Endothelial cell of umbilical vein (primary cell): ENCODE results near the gene ZFPM1. TPM values are rescaled to one million over a fixed set of nuclear protein-coding genes. Genes with fewer than 3 reads are reported as not detected.

ENCODE experiments used
- BruUV-seq: library from RNA; stranded (reverse); fragments of 400-500 nt; replicated peaks from 2 replicates; lab custom pipeline; 2021; lab: Mats Ljungman, UMichigan
- CTCF ChIA-PET: fragments of 300-600, 350-600 bp; sonication (Branson Sonifier 250); formaldehyde crosslinking; loops from one replicate; lab custom pipeline; 2021; ENCODE audit warnings: antibody characterized with exemption, inconsistent platforms; lab: Charles Lee
- POLR2A ChIA-PET: fragments of 300-600, 350-600 bp; sonication (Branson Sonifier 250); formaldehyde crosslinking; loops from one replicate; lab custom pipeline; 2021; ENCODE audit warnings: antibody characterized with exemption, inconsistent platforms; lab: Charles Lee
- DNase-seq: peaks from one replicate; pipeline ENCODE4 v3.0.0-alpha.2; 2011; ENCODE audit warnings: low read depth, low spot score
- FAIRE-seq: peaks from 2 replicates; lab custom pipeline; 2011; peaks lifted over from hg19 to GRCh38; lab: Jason Lieb, UNC
- H2AFZ ChIP-seq: 2 replicates; pipeline ENCODE4 v1.6.0; 2012; ENCODE audit warnings: low read depth, low read length, control low read depth, inconsistent platforms
- H3K27ac ChIP-seq: 2 replicates; pipeline ENCODE4 v1.5.1; 2011; ENCODE audit warnings: low read depth, mild to moderate bottlenecking, control low read depth, low read length, moderate library complexity; ENCODE audit not compliant: insufficient read depth
- H3K27me3 ChIP-seq, 2 experiments: 2 replicates each; pipeline versions ENCODE4 v1.6.0 to v1.6.1; 2011; ENCODE audit warnings: low read length in 2 of 2, mixed read lengths in 1 of 2; ENCODE audit not compliant: control insufficient read depth in 2 of 2, insufficient read depth in 2 of 2
- H3K36me3 ChIP-seq, 2 experiments: 2 replicates in 1 of 2; 3 replicates in 1 of 2; pipeline ENCODE4 v1.5.1; 2011; ENCODE audit warnings: low read length in 2 of 2, mild to moderate bottlenecking in 1 of 2, moderate library complexity in 1 of 2; ENCODE audit not compliant: control insufficient read depth in 2 of 2, insufficient read depth in 2 of 2; ENCODE audit errors: extremely low read depth in 1 of 2
- H3K4me1 ChIP-seq: 3 replicates; pipeline ENCODE4 v1.5.1; 2011; ENCODE audit warnings: mild to moderate bottlenecking, low read length; ENCODE audit not compliant: control insufficient read depth, insufficient read depth; ENCODE audit errors: extremely low read depth
- H3K4me2 ChIP-seq: 2 replicates; pipeline ENCODE4 v1.6.1; 2011; ENCODE audit warnings: low read length, control low read depth, mixed read lengths; ENCODE audit not compliant: insufficient read depth
- H3K4me3 ChIP-seq, 3 experiments: fragments of 200-600 bp in 1 of 3; sonication (generic), shearing (Covaris generic) in 1 of 3; replicated peaks in 1 of 3; 2 replicates each; pipeline ENCODE4 v1.5.1; 2011 to 2016; ENCODE audit warnings: control low read depth in 3 of 3, low read length in 3 of 3, mild to moderate bottlenecking in 2 of 3, inconsistent platforms in 1 of 3, low read depth in 1 of 3, moderate library complexity in 1 of 3; ENCODE audit not compliant: insufficient read depth in 1 of 3
- H3K79me2 ChIP-seq: 2 replicates; pipeline ENCODE4 v1.6.0; 2012; ENCODE audit warnings: low read length, inconsistent platforms; ENCODE audit not compliant: control insufficient read depth, insufficient read depth
- H3K9ac ChIP-seq: replicated peaks from 2 replicates; pipeline ENCODE3; 2011; ENCODE audit warnings: low read length, control low read depth; ENCODE audit not compliant: insufficient read depth; ENCODE audit errors: extremely low read depth
- H3K9me1 ChIP-seq: replicated peaks from 3 replicates; pipeline ENCODE4 v1.6.0; 2011; ENCODE audit warnings: mild to moderate bottlenecking, low read length; ENCODE audit not compliant: control insufficient read depth, insufficient read depth; ENCODE audit errors: extremely low read depth
- H3K9me3 ChIP-seq: replicated peaks from 2 replicates; pipeline ENCODE4 v1.5.1; 2012; ENCODE audit warnings: low read length, inconsistent platforms; ENCODE audit not compliant: control insufficient read depth, insufficient read depth
- H4K20me1 ChIP-seq: replicated peaks from 2 replicates; pipeline ENCODE3; 2011; ENCODE audit warnings: mild to moderate bottlenecking, low read length; ENCODE audit not compliant: control insufficient read depth, insufficient read depth; ENCODE audit errors: extremely low read depth
- EZH2 ChIP-seq: IDR thresholded peaks from 2 replicates; pipeline ENCODE4 v1.6.1; 2012; ENCODE audit warnings: borderline replicate concordance, low read depth, mild to moderate bottlenecking, moderate library complexity, low read length, inconsistent platforms; ENCODE audit not compliant: severe bottlenecking
- FOS ChIP-seq: IDR thresholded peaks from 2 replicates; pipeline ENCODE4 v1.6.1; 2011; ENCODE audit warnings: mild to moderate bottlenecking, low read length, moderate library complexity, borderline replicate concordance; ENCODE audit not compliant: insufficient read depth
- GATA2 ChIP-seq: IDR thresholded peaks from 2 replicates; pipeline ENCODE4 v1.7.0; 2011; ENCODE audit warnings: low read depth, mild to moderate bottlenecking, moderate library complexity, mixed read lengths, low read length; ENCODE audit not compliant: insufficient read length, insufficient read depth
- JUN ChIP-seq: IDR thresholded peaks from 2 replicates; pipeline ENCODE4 v1.6.1; 2011; ENCODE audit warnings: borderline replicate concordance, low read depth; ENCODE audit not compliant: insufficient read length, insufficient read depth
- MYC ChIP-seq: IDR thresholded peaks from one replicate; pipeline ENCODE4 v1.6.1; 2011; ENCODE audit warnings: mild to moderate bottlenecking, low read depth, low read length
- POLR2A ChIP-seq: IDR thresholded peaks from 2 replicates; pipeline ENCODE4 v1.6.1; 2012; ENCODE audit warnings: low read depth, mild to moderate bottlenecking, control low read depth, low read length
- POLR2AphosphoS5 ChIP-seq: IDR thresholded peaks from 2 replicates; pipeline ENCODE4 v1.6.1; 2012; ENCODE audit warnings: low read depth, mild to moderate bottlenecking, control low read depth, low read length, moderate library complexity; ENCODE audit not compliant: insufficient read depth
- dilution Hi-C: fragments of 300-500 bp; cut with MboI; formaldehyde crosslinking; loops from one replicate; pipeline ENCODE4 v1.15.0; 2019; ENCODE audit warnings: low sequenced_read_pairs; ENCODE audit not compliant: extremely low pct_ligation_motif_present
- intact Hi-C: fragments of 100-400 bp; cut with micrococcal nuclease; formaldehyde crosslinking; loops from one replicate; pipeline ENCODE4 v1.10.0; 2022
- polyA plus RNA-seq, 4 experiments: library from polyadenylated mRNA; depleted of rRNA in 3 of 4; stranded (reverse) in 3 of 4; unstranded in 1 of 4; fragments of >200 nt; gene quantifications; 2 replicates each; pipeline versions ENCODE4 v1.2.1 to v1.2.3, GENCODE V29; 2011 to 2012; ENCODE audit warnings: missing spikeins in 1 of 4
- total RNA-seq: library from RNA; stranded (reverse); gene quantifications from 2 replicates; pipeline ENCODE4 v1.2.3, GENCODE V29; 2021
- TF ChIP-seq, protein P1 (sequence below), 2 donors: IDR thresholded peaks; 1 replicate in 1 of 2; 2 replicates in 1 of 2; pipeline ENCODE4 v1.5.1; 2011; ENCODE audit warnings: low read length in 2 of 2, mild to moderate bottlenecking in 2 of 2, moderate library complexity in 2 of 2, control low read depth in 1 of 2, inconsistent platforms in 1 of 2, low read depth in 1 of 2; ENCODE audit not compliant: insufficient read depth in 1 of 2; ENCODE audit errors: extremely low read depth in 1 of 2
- TF ChIP-seq, protein P2 (sequence below): IDR thresholded peaks from 2 replicates; pipeline ENCODE4 v1.6.1; 2011; ENCODE audit not compliant: insufficient read depth, insufficient read length

The ZFPM1 gene
- total and polyA plus RNA-seq, 2 donors (not counting 3 experiments of a cell fraction or from before 2014, with no cell fraction given): 0.37 to 7.5 TPM

DNA sequence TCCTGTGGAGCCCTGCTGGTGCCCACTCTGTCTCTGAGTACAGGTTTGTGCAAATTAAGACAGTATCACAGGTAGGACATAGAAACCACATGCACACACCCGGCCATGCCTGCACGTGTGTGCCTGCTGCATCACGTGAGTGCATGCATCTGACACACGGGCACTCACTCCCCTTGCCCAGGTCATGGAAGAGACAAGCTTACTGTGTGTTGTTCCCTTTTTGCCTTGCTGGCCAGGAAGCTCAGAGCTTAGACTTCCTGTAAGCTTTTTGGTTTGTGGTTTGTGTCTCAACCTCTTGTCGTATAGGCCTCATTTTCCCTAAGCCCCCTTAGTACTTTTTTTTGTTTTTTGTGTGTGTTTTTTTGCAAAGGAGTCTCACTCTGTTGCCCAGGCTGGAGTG, 45.3 kb upstream of the ZFPM1 start:
- FAIRE-seq: no peak
- Histone ChIP-seq H3K4me3 (no peak overlapping the region), H3K36me3 (no peaks in the 10 kb centered on the region), H3K79me2 (no peaks in the 10 kb centered on the region), H3K9me3 (no peaks in the 10 kb centered on the region), H3K4me1 (no peaks in the 10 kb centered on the region), H3K9ac (no peak overlapping the region), H3K27me3 (no peaks in the 10 kb centered on the region), H3K27ac (no peak overlapping the region), H3K9me1 (no peaks in the 10 kb centered on the region), H3K4me2 (no peak overlapping the region), H4K20me1 (no peaks in the 10 kb centered on the region), H2AFZ (no peak overlapping the region)
- BruUV-seq: no TSS peak
- dilution Hi-C loops (no loop called here), intact Hi-C loops (no loop called here)
- no peak for DNase-seq
- TF ChIP-seq, protein P1, sequence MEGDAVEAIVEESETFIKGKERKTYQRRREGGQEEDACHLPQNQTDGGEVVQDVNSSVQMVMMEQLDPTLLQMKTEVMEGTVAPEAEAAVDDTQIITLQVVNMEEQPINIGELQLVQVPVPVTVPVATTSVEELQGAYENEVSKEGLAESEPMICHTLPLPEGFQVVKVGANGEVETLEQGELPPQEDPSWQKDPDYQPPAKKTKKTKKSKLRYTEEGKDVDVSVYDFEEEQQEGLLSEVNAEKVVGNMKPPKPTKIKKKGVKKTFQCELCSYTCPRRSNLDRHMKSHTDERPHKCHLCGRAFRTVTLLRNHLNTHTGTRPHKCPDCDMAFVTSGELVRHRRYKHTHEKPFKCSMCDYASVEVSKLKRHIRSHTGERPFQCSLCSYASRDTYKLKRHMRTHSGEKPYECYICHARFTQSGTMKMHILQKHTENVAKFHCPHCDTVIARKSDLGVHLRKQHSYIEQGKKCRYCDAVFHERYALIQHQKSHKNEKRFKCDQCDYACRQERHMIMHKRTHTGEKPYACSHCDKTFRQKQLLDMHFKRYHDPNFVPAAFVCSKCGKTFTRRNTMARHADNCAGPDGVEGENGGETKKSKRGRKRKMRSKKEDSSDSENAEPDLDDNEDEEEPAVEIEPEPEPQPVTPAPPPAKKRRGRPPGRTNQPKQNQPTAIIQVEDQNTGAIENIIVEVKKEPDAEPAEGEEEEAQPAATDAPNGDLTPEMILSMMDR (IDR thresholded peaks at IDR 0.05; ENCODE audit: extremely low read depth in 1 of 2, insufficient read depth in 1 of 2, low read depth in 1 of 2, low read length in 2 of 2): no peak
- TF ChIP-seq GATA2 (no peak), MYC (no peak), JUN (no peak), POLR2A (no peak), FOS (no peak), POLR2AphosphoS5 (no peak), EZH2 (no peak)
- TF ChIP-seq, protein P2, sequence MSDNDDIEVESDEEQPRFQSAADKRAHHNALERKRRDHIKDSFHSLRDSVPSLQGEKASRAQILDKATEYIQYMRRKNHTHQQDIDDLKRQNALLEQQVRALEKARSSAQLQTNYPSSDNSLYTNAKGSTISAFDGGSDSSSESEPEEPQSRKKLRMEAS: no peak
- CTCF ChIA-PET: interaction anchor here (0.6 kb wide), 1 partner anchor 439 kb away, joined by 3 read pairs; no protein-coding TSS in a partner anchor
- POLR2A ChIA-PET: no interaction called here
